Globus pallidus (tissue), 1 donor: Measurements from ENCODE around the gene LSM7.

Experiments used
- DNase-seq: peaks from one replicate; pipeline ENCODE4 v3.0.0-alpha.2; 2015; ENCODE audit warnings: low spot score

LSM7 gene

GRCh38 chr19:2338055-2338615 is 9.7 kb upstream of the LSM7 start:
- DNase-seq, result no peak

GRCh38 chr19:2337329-2337707 is 8.9 kb upstream of the LSM7 start:
- DNase-seq, result peak; percentile 77

GRCh38 chr19:2336528-2337328 is 8.3 kb upstream of the LSM7 start:
- DNase-seq, result no peak

- no peak for DNase-seq
These were observed 7.5 kb upstream of the LSM7 start for GRCh38 chr19:2335848-2336247.

- DNase-seq, result no peak
These were observed 6.8 kb upstream of the LSM7 start for GRCh38 chr19:2334986-2335846.

GRCh38 chr19:2334426-2334825 is 6.0 kb upstream of the LSM7 start:
- no peak for DNase-seq

- DNase-seq, result no peak
These were observed 5.4 kb upstream of the LSM7 start for GRCh38 chr19:2333807-2334211.

- no peak for DNase-seq
These were observed 4.8 kb upstream of the LSM7 start for GRCh38 chr19:2333027-2333806.

GRCh38 chr19:2332341-2333026 is 4.1 kb upstream of the LSM7 start:
- DNase-seq, result peak; percentile 28

- DNase-seq, result peak; percentile 80
These were observed 3.3 kb upstream of the LSM7 start for GRCh38 chr19:2331601-2332246.

- DNase-seq, result no peak
These were observed 2.4 kb upstream of the LSM7 start for GRCh38 chr19:2330632-2331284.

- no peak for DNase-seq
These were observed 1.9 kb upstream of the LSM7 start for GRCh38 chr19:2330255-2330631.

GRCh38 chr19:2329501-2329916 is 1.1 kb upstream of the LSM7 start:
- no peak for DNase-seq

- DNase-seq, result no peak
These were observed 728 bp upstream of the LSM7 start for GRCh38 chr19:2329149-2329478.

- peak; percentile 37 for DNase-seq
These were observed 499 bp downstream of the LSM7 start for GRCh38 chr19:2327773-2328400.

- no peak for DNase-seq
These were observed 1.6 kb downstream of the LSM7 start for GRCh38 chr19:2326699-2327360.

GRCh38 chr19:2325281-2326046 is 2.9 kb downstream of the LSM7 start:
- DNase-seq, result no peak

- no peak for DNase-seq
These were observed 4.0 kb downstream of the LSM7 start for GRCh38 chr19:2324220-2324948.
